ENCODE measurements around the gene ZNF681.

Gene ZNF681

GRCh38 chr19:23795462-23795861 is 36.8 kb upstream of the ZNF681 start:
- peak in 2 of 3 donors; percentile 12 to 22 for DNase-seq
- H3K36me3 ChIP-seq (ENCODE audit: control insufficient read depth in 4 of 4, insufficient read depth in 4 of 4, low read length in 3 of 4), result peaks cover 0 to under 1% (median 0%) of the 10 kb centered on the region in 4 experiments
- peaks cover 0 to 16% (median 2%) of the 10 kb centered on the region in 5 experiments for H3K9me3 ChIP-seq (ENCODE audit: control extremely low read depth in 1 of 5, control insufficient read depth in 4 of 5, insufficient read depth in 2 of 5, low read depth in 1 of 5, low read length in 4 of 5)
- no peaks in the 10 kb centered on the region for H3K27me3 ChIP-seq (replicated peaks in 2 of 5; ENCODE audit: control insufficient read depth in 4 of 5, insufficient read depth in 5 of 5, low read length in 4 of 5)
- H3K4me3 ChIP-seq (ENCODE audit: control insufficient read depth in 1 of 7, extremely low read depth in 1 of 7, insufficient read depth in 4 of 7, low read depth in 2 of 7, low read length in 6 of 7), result no peak overlapping the region
- ChIA-PET CTCF (no interaction called here), POLR2A (no interaction called here)
- peaks cover 0 to 12% (median 0%) of the 10 kb centered on the region in 4 experiments for H3K4me1 ChIP-seq (ENCODE audit: control extremely low read depth in 1 of 4, control insufficient read depth in 4 of 4, insufficient read depth in 4 of 4, low read length in 3 of 4)
- H3K27ac ChIP-seq (ENCODE audit: insufficient read depth in 1 of 2, low read depth in 1 of 2, low read length in 2 of 2, poor library complexity in 1 of 2, severe bottlenecking in 2 of 2), result no peak overlapping the region

GRCh38 chr19:23792784-23793183 is 34.1 kb upstream of the ZNF681 start:
- WGBS (ENCODE audit: insufficient coverage), result 91% methylated on average over 5 of the region's 5 CpGs
- peaks cover 0 to 11% (median 4%) of the 10 kb centered on the region in 4 experiments for H3K36me3 ChIP-seq (ENCODE audit: control insufficient read depth in 4 of 4, insufficient read depth in 4 of 4, low read length in 3 of 4)
- DNase-seq, result no peak
- H3K27ac ChIP-seq (ENCODE audit: insufficient read depth in 1 of 2, low read depth in 1 of 2, low read length in 2 of 2, poor library complexity in 1 of 2, severe bottlenecking in 2 of 2), result no peak overlapping the region
- ChIA-PET POLR2A (no interaction called here), CTCF (no interaction called here)
- no peaks in the 10 kb centered on the region for H3K27me3 ChIP-seq (replicated peaks in 2 of 5; ENCODE audit: control insufficient read depth in 4 of 5, insufficient read depth in 5 of 5, low read length in 4 of 5)
- peaks cover 0 to 4% (median 0%) of the 10 kb centered on the region in 4 experiments for H3K4me1 ChIP-seq (ENCODE audit: control extremely low read depth in 1 of 4, control insufficient read depth in 4 of 4, insufficient read depth in 4 of 4, low read length in 3 of 4)
- peaks cover 0 to 22% (median 3%) of the 10 kb centered on the region in 5 experiments for H3K9me3 ChIP-seq (ENCODE audit: control extremely low read depth in 1 of 5, control insufficient read depth in 4 of 5, insufficient read depth in 2 of 5, low read depth in 1 of 5, low read length in 4 of 5)
- no peak overlapping the region for H3K4me3 ChIP-seq (ENCODE audit: control insufficient read depth in 1 of 7, extremely low read depth in 1 of 7, insufficient read depth in 4 of 7, low read depth in 2 of 7, low read length in 6 of 7)

GRCh38 chr19:23790641-23791488 is 32.2 kb upstream of the ZNF681 start:
- Histone ChIP-seq H3K27ac (ENCODE audit: insufficient read depth in 1 of 2, low read depth in 1 of 2, low read length in 2 of 2, poor library complexity in 1 of 2, severe bottlenecking in 2 of 2) (no peak overlapping the region), H3K4me1 (ENCODE audit: control extremely low read depth in 1 of 4, control insufficient read depth in 4 of 4, insufficient read depth in 4 of 4, low read length in 3 of 4) (peaks cover 0 to 4% (median 0%) of the 10 kb centered on the region in 4 experiments), H3K36me3 (ENCODE audit: control insufficient read depth in 4 of 4, insufficient read depth in 4 of 4, low read length in 3 of 4) (peaks cover 0 to 19% (median 7%) of the 10 kb centered on the region in 4 experiments), H3K27me3 (replicated peaks in 2 of 5; ENCODE audit: control insufficient read depth in 4 of 5, insufficient read depth in 5 of 5, low read length in 4 of 5) (no peaks in the 10 kb centered on the region), H3K9me3 (ENCODE audit: control extremely low read depth in 1 of 5, control insufficient read depth in 4 of 5, insufficient read depth in 2 of 5, low read depth in 1 of 5, low read length in 4 of 5) (peaks cover 0 to 21% (median 3%) of the 10 kb centered on the region in 5 experiments), H3K4me3 (ENCODE audit: control insufficient read depth in 1 of 7, extremely low read depth in 1 of 7, insufficient read depth in 4 of 7, low read depth in 2 of 7, low read length in 6 of 7) (no peak overlapping the region)
- CTCF ChIA-PET, result no interaction called here
- 82% methylated on average over 12 of the region's 17 CpGs for WGBS (ENCODE audit: insufficient coverage)
- POLR2A ChIA-PET, result no interaction called here
- DNase-seq, result no peak

GRCh38 chr19:23789246-23789645 is 30.6 kb upstream of the ZNF681 start:
- POLR2A ChIA-PET, result no interaction called here
- Histone ChIP-seq H3K9me3 (ENCODE audit: control extremely low read depth in 1 of 5, control insufficient read depth in 4 of 5, insufficient read depth in 2 of 5, low read depth in 1 of 5, low read length in 4 of 5) (peaks cover 0 to 21% (median 5%) of the 10 kb centered on the region in 5 experiments), H3K36me3 (ENCODE audit: control insufficient read depth in 4 of 4, insufficient read depth in 4 of 4, low read length in 3 of 4) (peaks cover 0 to 34% (median 14%) of the 10 kb centered on the region in 4 experiments), H3K27ac (ENCODE audit: insufficient read depth in 1 of 2, low read depth in 1 of 2, low read length in 2 of 2, poor library complexity in 1 of 2, severe bottlenecking in 2 of 2) (no peak overlapping the region), H3K4me1 (ENCODE audit: control extremely low read depth in 1 of 4, control insufficient read depth in 4 of 4, insufficient read depth in 4 of 4, low read length in 3 of 4) (no peaks in the 10 kb centered on the region), H3K4me3 (ENCODE audit: control insufficient read depth in 1 of 7, extremely low read depth in 1 of 7, insufficient read depth in 4 of 7, low read depth in 2 of 7, low read length in 6 of 7) (no peak overlapping the region), H3K27me3 (replicated peaks in 2 of 5; ENCODE audit: control insufficient read depth in 4 of 5, insufficient read depth in 5 of 5, low read length in 4 of 5) (no peaks in the 10 kb centered on the region)
- no peak for DNase-seq
- CTCF ChIA-PET, result interaction anchor here (1.4 kb wide), 1 partner anchor 30 kb away, joined by 3 read pairs; the partner anchor contains the start of gene ZNF681

GRCh38 chr19:23788411-23788810 is 29.7 kb upstream of the ZNF681 start:
- Histone ChIP-seq H3K4me1 (ENCODE audit: control extremely low read depth in 1 of 4, control insufficient read depth in 4 of 4, insufficient read depth in 4 of 4, low read length in 3 of 4) (no peaks in the 10 kb centered on the region), H3K4me3 (ENCODE audit: control insufficient read depth in 1 of 7, extremely low read depth in 1 of 7, insufficient read depth in 4 of 7, low read depth in 2 of 7, low read length in 6 of 7) (no peak overlapping the region), H3K27me3 (replicated peaks in 2 of 5; ENCODE audit: control insufficient read depth in 4 of 5, insufficient read depth in 5 of 5, low read length in 4 of 5) (no peaks in the 10 kb centered on the region), H3K27ac (ENCODE audit: insufficient read depth in 1 of 2, low read depth in 1 of 2, low read length in 2 of 2, poor library complexity in 1 of 2, severe bottlenecking in 2 of 2) (no peak overlapping the region), H3K36me3 (ENCODE audit: control insufficient read depth in 4 of 4, insufficient read depth in 4 of 4, low read length in 3 of 4) (peaks cover 0 to 42% (median 21%) of the 10 kb centered on the region in 4 experiments), H3K9me3 (ENCODE audit: control extremely low read depth in 1 of 5, control insufficient read depth in 4 of 5, insufficient read depth in 2 of 5, low read depth in 1 of 5, low read length in 4 of 5) (peaks cover 0 to 22% (median 5%) of the 10 kb centered on the region in 5 experiments)
- ChIA-PET POLR2A (no interaction called here), CTCF (interaction anchor here (1.4 kb wide), 1 partner anchor 30 kb away, joined by 3 read pairs; the partner anchor contains the start of gene ZNF681)
- WGBS (ENCODE audit: insufficient coverage), result 100% methylated on average over 4 of the region's 4 CpGs
- no peak for DNase-seq

GRCh38 chr19:23787106-23787505 is 28.4 kb upstream of the ZNF681 start:
- Histone ChIP-seq H3K27me3 (replicated peaks in 2 of 5; ENCODE audit: control insufficient read depth in 4 of 5, insufficient read depth in 5 of 5, low read length in 4 of 5) (no peaks in the 10 kb centered on the region), H3K4me1 (ENCODE audit: control extremely low read depth in 1 of 4, control insufficient read depth in 4 of 4, insufficient read depth in 4 of 4, low read length in 3 of 4) (no peaks in the 10 kb centered on the region), H3K27ac (ENCODE audit: insufficient read depth in 1 of 2, low read depth in 1 of 2, low read length in 2 of 2, poor library complexity in 1 of 2, severe bottlenecking in 2 of 2) (no peak overlapping the region), H3K4me3 (ENCODE audit: control insufficient read depth in 1 of 7, extremely low read depth in 1 of 7, insufficient read depth in 4 of 7, low read depth in 2 of 7, low read length in 6 of 7) (no peak overlapping the region), H3K9me3 (ENCODE audit: control extremely low read depth in 1 of 5, control insufficient read depth in 4 of 5, insufficient read depth in 2 of 5, low read depth in 1 of 5, low read length in 4 of 5) (peaks cover 0 to 27% (median 5%) of the 10 kb centered on the region in 5 experiments), H3K36me3 (ENCODE audit: control insufficient read depth in 4 of 4, insufficient read depth in 4 of 4, low read length in 3 of 4) (peaks cover 0 to 54% (median 25%) of the 10 kb centered on the region in 4 experiments)
- DNase-seq, result no peak
- ChIA-PET CTCF (interaction anchor here (0.9 kb wide), 1 partner anchor 203 kb away, joined by 4 read pairs; no protein-coding TSS in a partner anchor), POLR2A (no interaction called here)
- WGBS (ENCODE audit: insufficient coverage), result 94% methylated on average over 2 of the region's 3 CpGs

- no peak for DNase-seq
- CTCF ChIA-PET, result no interaction called here
- Histone ChIP-seq H3K9me3 (ENCODE audit: control extremely low read depth in 1 of 5, control insufficient read depth in 4 of 5, insufficient read depth in 2 of 5, low read depth in 1 of 5, low read length in 4 of 5) (peaks cover 0 to 32% (median 8%) of the 10 kb centered on the region in 5 experiments), H3K27me3 (replicated peaks in 2 of 5; ENCODE audit: control insufficient read depth in 4 of 5, insufficient read depth in 5 of 5, low read length in 4 of 5) (no peaks in the 10 kb centered on the region), H3K27ac (ENCODE audit: insufficient read depth in 1 of 2, low read depth in 1 of 2, low read length in 2 of 2, poor library complexity in 1 of 2, severe bottlenecking in 2 of 2) (no peak overlapping the region), H3K4me3 (ENCODE audit: control insufficient read depth in 1 of 7, extremely low read depth in 1 of 7, insufficient read depth in 4 of 7, low read depth in 2 of 7, low read length in 6 of 7) (no peak overlapping the region), H3K36me3 (ENCODE audit: control insufficient read depth in 4 of 4, insufficient read depth in 4 of 4, low read length in 3 of 4) (peaks cover 0 to 63% (median 27%) of the 10 kb centered on the region in 4 experiments), H3K4me1 (ENCODE audit: control extremely low read depth in 1 of 4, control insufficient read depth in 4 of 4, insufficient read depth in 4 of 4, low read length in 3 of 4) (no peaks in the 10 kb centered on the region)
- 100% methylated on average over 3 of the region's 3 CpGs for WGBS (ENCODE audit: insufficient coverage)
- POLR2A ChIA-PET, result no interaction called here
These were observed 27.3 kb upstream of the ZNF681 start for GRCh38 chr19:23785982-23786381.
